HCT116 (cell line): ENCODE data around the gene IQGAP3. TPM values are rescaled to one million over a fixed set of nuclear protein-coding genes. Genes with fewer than 3 reads are reported as not detected.

Source experiments
- ATAC-seq: fragments of 200-7000 bp; cut with Tn5 transposase; 2 replicates; pipeline ENCODE4 v1.9.1; 2020; ENCODE audit warnings: mild to moderate bottlenecking, moderate library complexity
- BruUV-seq: library from RNA; stranded (reverse); fragments of 400-500 nt; replicated peaks from 2 replicates; lab custom pipeline; 2021; lab: Mats Ljungman, UMichigan
- CTCF ChIA-PET: fragments of 300-600 bp; sonication (Branson Sonifier 250); formaldehyde crosslinking; loops from one replicate; lab custom pipeline; 2021; ENCODE audit warnings: antibody characterized with exemption; lab: Charles Lee
- POLR2A ChIA-PET: fragments of 300-600, 350-600 bp; sonication (Branson Sonifier 250); formaldehyde crosslinking; loops from one replicate; lab custom pipeline; 2021; ENCODE audit warnings: antibody characterized with exemption; lab: Charles Lee
- RAD21 ChIA-PET, 2 experiments: fragments of 300-600 bp; sonication (Branson Sonifier 250); formaldehyde crosslinking; loops; one replicate each; lab custom pipeline; 2023; ENCODE audit warnings: low total read pairs in 2 of 2; ENCODE audit not compliant: uncharacterized antibody in 2 of 2, unreplicated experiment in 2 of 2, low non-redundant PET in 1 of 2; lab: Charles Lee
- DNase-seq: peaks from one replicate; pipeline ENCODE4 v3.0.0-alpha.2; 2010; ENCODE audit warnings: low read depth, low spot score
- H2AFZ ChIP-seq: fragments of 200-600 bp; shearing (Covaris generic), sonication (generic); 2 replicates; pipeline ENCODE4 v1.6.1; 2017; ENCODE audit warnings: low read depth, mixed run types, mixed read lengths, antibody characterized with exemption, low read length; ENCODE audit not compliant: poor library complexity, severe bottlenecking
- H3K27ac ChIP-seq: 2 replicates; pipeline ENCODE4 v1.5.1; 2012; ENCODE audit warnings: low read depth, low read length
- H3K27me3 ChIP-seq: fragments of 200-600 bp; sonication (generic); 2 replicates; pipeline ENCODE4 v1.6.1; 2016; ENCODE audit warnings: mixed run types, low read length, mixed read lengths; ENCODE audit not compliant: insufficient read depth
- H3K36me3 ChIP-seq, 2 experiments: fragments of 200-500 bp in 1 of 2; fragments of 200-600 bp in 1 of 2; sonication (Bioruptor generic) in 1 of 2; sonication (generic) in 1 of 2; 2 replicates each; pipeline versions ENCODE4 v1.5.1 to v1.6.1; 2014 to 2016; ENCODE audit warnings: low read length in 2 of 2, inconsistent platforms in 1 of 2, mixed read lengths in 1 of 2, mixed run types in 1 of 2; ENCODE audit not compliant: insufficient read depth in 2 of 2, control insufficient read depth in 1 of 2
- H3K4me1 ChIP-seq, 2 experiments: fragments of 200-600 bp in 1 of 2; sonication (generic) in 1 of 2; 2 replicates each; pipeline versions ENCODE4 v1.5.1 to v1.6.1; 2012 to 2017; ENCODE audit warnings: low read length in 2 of 2, inconsistent platforms in 1 of 2, mild to moderate bottlenecking in 1 of 2, mixed read lengths in 1 of 2, mixed run types in 1 of 2, moderate library complexity in 1 of 2; ENCODE audit not compliant: insufficient read depth in 2 of 2, control insufficient read depth in 1 of 2
- H3K4me2 ChIP-seq: fragments of 200-600 bp; sonication (generic); 2 replicates; pipeline ENCODE4 v1.6.1; 2017; ENCODE audit warnings: mixed run types, low read length, mixed read lengths
- H3K4me3 ChIP-seq, 2 experiments: fragments of 200-600 bp in 1 of 2; sonication (generic) in 1 of 2; replicated peaks in 1 of 2; 2 replicates each; pipeline ENCODE4 v1.5.1; 2011 to 2016; ENCODE audit warnings: low read length in 2 of 2, control low read depth in 1 of 2, low read depth in 1 of 2, mild to moderate bottlenecking in 1 of 2, mixed read lengths in 1 of 2, mixed run types in 1 of 2
- H3K79me2 ChIP-seq: fragments of 200-600 bp; sonication (generic); 2 replicates; pipeline ENCODE4 v1.6.1; 2017; ENCODE audit warnings: mild to moderate bottlenecking, mixed run types, low read length, moderate library complexity, mixed read lengths; ENCODE audit not compliant: insufficient read depth
- H3K9ac ChIP-seq: fragments of 200-600 bp; sonication (generic); 2 replicates; pipeline ENCODE4 v1.6.1; 2016; ENCODE audit warnings: low read length, mixed read lengths
- H3K9me2 ChIP-seq: fragments of 200-600 bp; sonication (generic), shearing (Covaris generic); 2 replicates; pipeline ENCODE4 v1.6.1; 2017; ENCODE audit warnings: mixed run types, mild to moderate bottlenecking, moderate library complexity; ENCODE audit not compliant: insufficient read depth
- H3K9me3 ChIP-seq, 2 experiments: fragments of 200-500 bp in 1 of 2; fragments of 200-600 bp in 1 of 2; sonication (Bioruptor generic) in 1 of 2; sonication (generic) in 1 of 2; 2 replicates each; pipeline ENCODE4 v1.6.1; 2014 to 2017; ENCODE audit warnings: low read length in 2 of 2, mixed read lengths in 2 of 2, inconsistent platforms in 1 of 2, low read depth in 1 of 2, mild to moderate bottlenecking in 1 of 2, mixed run types in 1 of 2, moderate library complexity in 1 of 2; ENCODE audit not compliant: control insufficient read depth in 1 of 2, insufficient read depth in 1 of 2
- H4K20me1 ChIP-seq: fragments of 200-600 bp; sonication (generic), shearing (Covaris generic); 2 replicates; pipeline ENCODE4 v1.6.1; 2017; ENCODE audit warnings: mixed run types, mild to moderate bottlenecking, moderate library complexity; ENCODE audit not compliant: insufficient read depth
- ATF3 ChIP-seq: IDR thresholded peaks from 2 replicates; pipeline ENCODE4 v1.6.1; 2012
- CBX3 ChIP-seq: IDR thresholded peaks from 2 replicates; pipeline ENCODE4 v1.6.1; 2012; ENCODE audit warnings: low read depth
- CEBPB ChIP-seq: IDR thresholded peaks from 2 replicates; pipeline ENCODE4 v1.6.1; 2012; ENCODE audit warnings: low read depth
- CTCF ChIP-seq, 3 experiments: fragments of 200-600 bp in 1 of 3; sonication (generic) in 1 of 3; IDR thresholded peaks in 2 of 3; conservative IDR thresholded peaks in 1 of 3; 2 replicates each; pipeline ENCODE4 v1.5.1; 2012 to 2017; ENCODE audit warnings: low read depth in 2 of 3, low read length in 2 of 3, antibody characterized with exemption in 1 of 3, borderline replicate concordance in 1 of 3, control low read depth in 1 of 3, mild to moderate bottlenecking in 1 of 3, mixed read lengths in 1 of 3, mixed run types in 1 of 3, moderate library complexity in 1 of 3; ENCODE audit not compliant: insufficient read depth in 1 of 3
- EZH2 ChIP-seq: fragments of 200-600 bp; sonication (generic); IDR thresholded peaks from 2 replicates; pipeline ENCODE4 v1.6.1; 2017; ENCODE audit warnings: antibody characterized with exemption, mixed run types
- POLR2AphosphoS5 ChIP-seq: IDR thresholded peaks from 2 replicates; pipeline ENCODE4 v1.6.1; 2011; ENCODE audit warnings: mild to moderate bottlenecking, low read depth, low read length, moderate library complexity
- SIN3A ChIP-seq: IDR thresholded peaks from 2 replicates; pipeline ENCODE4 v1.6.1; 2012; ENCODE audit warnings: low read depth
- ZFX ChIP-seq: fragments of 450-650 bp; IDR thresholded peaks from 2 replicates; pipeline ENCODE4 v1.6.1; 2017
- intact Hi-C: fragments of 100-400 bp; cut with micrococcal nuclease; formaldehyde crosslinking; loops from 2 replicates; pipeline ENCODE4 v1.10.0; 2022
- total RNA-seq: library from RNA; stranded (reverse); gene quantifications from one replicate; pipeline ENCODE4 v1.2.1, GENCODE V29; 2021; ENCODE audit not compliant: unreplicated experiment
- TF ChIP-seq, protein P1 (sequence below): IDR thresholded peaks from 2 replicates; pipeline ENCODE4 v1.6.1; 2011; ENCODE audit warnings: mild to moderate bottlenecking, low read length, moderate library complexity; ENCODE audit not compliant: insufficient replicate concordance; ENCODE audit errors: extremely low read depth

Gene IQGAP3
- total RNA-seq, 1 experiment from 2014 or later: 38.8 TPM

DNA sequence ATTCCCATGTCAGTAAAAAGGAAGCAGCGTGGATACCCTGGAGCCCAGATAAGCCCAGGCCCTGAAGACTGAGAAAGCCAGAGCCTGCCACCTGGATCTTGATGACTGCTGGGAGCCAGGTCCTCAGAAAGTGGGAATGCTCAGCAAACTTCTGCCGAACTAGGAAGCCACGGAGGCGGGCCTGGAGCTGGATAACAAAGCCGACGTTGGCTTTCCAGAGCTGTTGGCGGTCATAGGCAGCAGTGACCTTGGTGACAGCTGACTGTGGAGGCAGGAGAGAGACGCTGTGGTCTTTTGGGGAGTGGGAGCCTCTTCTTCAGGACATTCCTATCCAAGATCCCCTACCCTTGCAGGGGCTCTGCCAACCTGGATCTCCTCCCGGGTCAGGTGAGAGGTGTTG, 24.4 kb downstream of the IQGAP3 start:
- CTCF ChIA-PET: no interaction called here
- no peaks in the 10 kb centered on the region for H3K9me2 ChIP-seq
- no peaks in the 10 kb centered on the region for H3K27me3 ChIP-seq
- TF ChIP-seq, protein P1, sequence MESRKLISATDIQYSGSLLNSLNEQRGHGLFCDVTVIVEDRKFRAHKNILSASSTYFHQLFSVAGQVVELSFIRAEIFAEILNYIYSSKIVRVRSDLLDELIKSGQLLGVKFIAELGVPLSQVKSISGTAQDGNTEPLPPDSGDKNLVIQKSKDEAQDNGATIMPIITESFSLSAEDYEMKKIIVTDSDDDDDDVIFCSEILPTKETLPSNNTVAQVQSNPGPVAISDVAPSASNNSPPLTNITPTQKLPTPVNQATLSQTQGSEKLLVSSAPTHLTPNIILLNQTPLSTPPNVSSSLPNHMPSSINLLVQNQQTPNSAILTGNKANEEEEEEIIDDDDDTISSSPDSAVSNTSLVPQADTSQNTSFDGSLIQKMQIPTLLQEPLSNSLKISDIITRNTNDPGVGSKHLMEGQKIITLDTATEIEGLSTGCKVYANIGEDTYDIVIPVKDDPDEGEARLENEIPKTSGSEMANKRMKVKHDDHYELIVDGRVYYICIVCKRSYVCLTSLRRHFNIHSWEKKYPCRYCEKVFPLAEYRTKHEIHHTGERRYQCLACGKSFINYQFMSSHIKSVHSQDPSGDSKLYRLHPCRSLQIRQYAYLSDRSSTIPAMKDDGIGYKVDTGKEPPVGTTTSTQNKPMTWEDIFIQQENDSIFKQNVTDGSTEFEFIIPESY: no peak
- TF ChIP-seq CEBPB (no peak), CTCF (IDR thresholded peaks at IDR 0.05 in 2 of 3, conservative IDR thresholded peaks at IDR 0.05 in 1 of 3; ENCODE audit: borderline replicate concordance in 1 of 3, insufficient read depth in 1 of 3, low read depth in 2 of 3, low read length in 2 of 3) (no peak), SIN3A (no peak), ZFX (no peak), POLR2AphosphoS5 (no peak), ATF3 (no peak), CBX3 (no peak), EZH2 (no peak)
- TF ChIP-seq, all 23 proteins: peak for 0
- no peak overlapping the region for H2AFZ ChIP-seq
- RAD21 ChIA-PET: no interaction called here
- POLR2A ChIA-PET: no interaction called here
- no peaks in the 10 kb centered on the region for H3K9me3 ChIP-seq
- intact Hi-C loops: no loop called here
- no peak overlapping the region for H3K27ac ChIP-seq
- no TSS peak for BruUV-seq
- no peak overlapping the region for H3K9ac ChIP-seq
- no peak overlapping the region for H3K4me3 ChIP-seq
- H4K20me1 ChIP-seq: no peaks in the 10 kb centered on the region
- no peak for ATAC-seq
- peaks cover 7 to 10% of the 10 kb centered on the region in 2 experiments; a peak in 3 of 4 replicates for H3K36me3 ChIP-seq
- H3K4me2 ChIP-seq: no peak overlapping the region
- H3K79me2 ChIP-seq: no peaks in the 10 kb centered on the region
- H3K4me1 ChIP-seq: peaks cover 0 to 15% of the 10 kb centered on the region in 2 experiments; a peak in 2 of 4 replicates
- no peak for DNase-seq
